SH-SY5Y (cell line): ENCODE measurements around the gene MAN1A1.

Experiments
- GATA2 ChIP-seq: IDR thresholded peaks from 2 replicates; pipeline ENCODE4 v1.6.1; 2011; ENCODE audit warnings: mild to moderate bottlenecking, low read depth, low read length
- GATA3 ChIP-seq: IDR thresholded peaks from 2 replicates; pipeline ENCODE4 v1.6.1; 2011; ENCODE audit warnings: low read depth, mild to moderate bottlenecking, low read length, moderate library complexity

- no peak for TF ChIP-seq GATA2
- TF ChIP-seq GATA3, result no peak
Observed at GRCh38 chr6:119187596-119187995, 162.0 kb downstream of the MAN1A1 start.
